ENCODE data around the gene CDH2.

The CDH2 gene

GRCh38 chr18:28080876-28081300 is 96.0 kb downstream of the CDH2 start:
- DNase-seq, result no peak

- no peak for DNase-seq
Observed at GRCh38 chr18:28079883-28080282, 97.0 kb downstream of the CDH2 start.

- DNase-seq, result no peak
Observed at GRCh38 chr18:28078849-28079248, 98.1 kb downstream of the CDH2 start.

- DNase-seq, result no peak
Observed at GRCh38 chr18:28078298-28078697, 98.6 kb downstream of the CDH2 start.

DNA sequence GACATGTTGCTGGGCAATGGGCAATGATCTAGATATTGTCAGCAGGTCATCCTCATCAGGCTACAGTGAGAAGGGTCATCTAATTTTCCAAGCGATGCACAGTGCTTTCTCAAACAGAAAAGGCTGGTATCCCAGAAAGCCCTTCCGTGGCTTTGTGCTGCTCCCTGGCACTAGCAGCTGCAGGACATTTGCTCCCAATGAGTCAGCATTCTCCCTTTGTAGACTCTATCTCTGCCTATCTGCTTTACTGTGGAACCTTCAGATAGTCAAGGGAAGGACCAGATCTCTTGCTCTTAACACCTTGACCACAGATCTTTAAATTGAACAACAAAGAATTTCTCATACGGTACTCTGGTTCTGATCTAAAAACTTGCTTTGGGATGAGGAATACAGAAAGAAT is 101.4 kb downstream of the CDH2 start:
- DNase-seq, result no peak

GRCh38 chr18:28074076-28074475 is 102.9 kb downstream of the CDH2 start:
- DNase-seq, result no peak

GRCh38 chr18:28073658-28074057 is 103.3 kb downstream of the CDH2 start:
- DNase-seq, result no peak

DNA sequence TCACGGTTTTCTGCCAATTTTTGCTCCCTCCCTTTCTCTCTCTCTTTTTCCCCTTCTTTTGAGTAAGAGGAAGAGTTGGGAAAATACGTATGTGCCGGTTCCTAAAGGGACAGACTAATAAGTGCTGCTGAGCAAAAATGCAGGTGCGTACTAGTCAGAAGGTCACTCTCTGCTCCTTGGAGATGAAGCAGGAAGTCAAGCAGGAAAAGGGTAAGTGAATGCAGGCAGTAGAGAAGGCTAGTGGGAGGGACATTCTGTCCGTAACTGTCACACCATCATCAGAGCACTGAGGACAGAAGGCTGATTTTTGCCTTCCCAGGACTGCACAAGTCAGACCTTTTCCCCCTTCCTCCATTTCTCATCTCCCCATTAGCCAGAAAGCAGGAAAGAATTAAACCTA is 105.7 kb downstream of the CDH2 start:
- DNase-seq, result no peak

GRCh38 chr18:28068207-28068606 is 108.7 kb downstream of the CDH2 start:
- DNase-seq, result no peak

DNA sequence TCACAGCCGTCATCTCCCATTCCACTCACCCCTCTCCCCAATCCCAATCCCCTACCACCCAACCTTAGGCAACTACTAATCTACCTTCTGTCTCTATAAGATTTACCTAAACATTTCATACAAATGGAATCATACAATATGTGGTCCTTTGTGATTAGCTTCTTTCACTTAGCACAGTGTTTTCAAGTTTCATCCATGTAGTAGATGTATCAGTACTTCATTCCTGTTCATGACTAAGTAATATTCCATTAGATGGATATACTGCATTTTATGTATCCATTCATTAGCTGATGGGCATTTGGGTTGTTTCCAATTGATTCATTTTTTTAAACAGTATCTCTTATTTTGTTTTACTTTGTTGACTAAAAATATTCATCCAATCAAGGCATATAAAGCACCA is 109.6 kb downstream of the CDH2 start:
- no peak for DNase-seq

DNA sequence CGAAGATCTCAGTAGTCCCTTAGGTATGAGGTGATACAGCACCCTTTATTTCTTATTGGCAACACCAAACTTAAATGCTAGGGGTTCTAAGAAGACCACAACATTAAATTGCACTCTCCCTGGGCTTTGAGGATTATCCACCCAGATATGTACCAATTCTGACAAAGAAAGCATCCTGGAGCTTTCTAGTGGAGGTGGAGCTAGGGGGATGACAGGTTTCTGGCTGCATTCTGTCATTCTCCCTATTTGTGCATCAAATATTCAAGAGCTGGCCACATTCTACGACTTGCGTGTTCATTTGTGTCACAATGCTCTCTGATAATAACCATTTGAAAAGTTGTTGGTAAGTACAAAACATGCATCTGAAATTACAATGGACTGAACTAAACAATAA is 111.1 kb downstream of the CDH2 start:
- DNase-seq, result no peak

GRCh38 chr18:28065031-28065792 is 111.7 kb downstream of the CDH2 start:
- DNase-seq, result no peak

GRCh38 chr18:28063926-28064325 is 113.0 kb downstream of the CDH2 start:
- DNase-seq, result no peak

- DNase-seq, result no peak
Observed at GRCh38 chr18:28063271-28063761, 113.6 kb downstream of the CDH2 start.

DNA sequence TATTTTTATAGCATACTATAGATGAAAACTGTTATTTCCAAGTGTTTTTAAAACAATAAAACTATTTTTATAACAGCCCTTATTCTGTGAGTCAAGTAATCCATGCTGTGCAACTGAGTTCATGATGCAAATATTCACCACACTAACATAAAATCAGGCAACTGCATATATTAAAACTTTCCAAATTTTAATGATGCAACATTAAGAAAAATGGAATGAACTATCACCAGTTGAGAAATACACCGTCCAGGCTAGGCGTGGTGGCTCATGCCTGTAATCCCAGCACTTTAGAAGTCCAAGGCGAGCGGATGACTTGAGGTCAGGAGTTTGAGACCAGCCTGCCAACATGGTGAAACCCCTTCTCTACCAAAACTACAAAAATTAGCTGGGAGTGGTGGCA is 114.5 kb downstream of the CDH2 start:
- no peak for DNase-seq

DNA sequence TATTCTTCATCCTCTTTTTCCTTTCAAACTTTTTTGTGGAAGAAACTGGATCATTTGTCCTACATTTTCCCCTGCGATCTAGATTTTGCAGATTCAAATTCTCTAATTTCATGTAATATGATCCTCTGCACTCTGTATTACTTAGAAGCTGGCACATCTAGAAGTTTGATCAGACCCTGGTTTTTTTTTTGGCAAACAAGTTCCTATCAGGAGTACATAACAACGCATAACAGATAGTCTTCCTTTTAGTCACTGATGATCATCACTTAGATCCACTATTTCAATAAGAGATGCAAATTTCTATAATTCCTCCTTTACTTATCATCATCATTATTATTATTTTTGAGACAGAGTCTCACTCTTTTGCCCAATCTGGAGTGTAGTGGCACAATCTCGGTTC is 117.1 kb downstream of the CDH2 start:
- no peak for DNase-seq

GRCh38 chr18:28050545-28050944 is 126.4 kb downstream of the CDH2 start:
- DNase-seq, result no peak

DNA sequence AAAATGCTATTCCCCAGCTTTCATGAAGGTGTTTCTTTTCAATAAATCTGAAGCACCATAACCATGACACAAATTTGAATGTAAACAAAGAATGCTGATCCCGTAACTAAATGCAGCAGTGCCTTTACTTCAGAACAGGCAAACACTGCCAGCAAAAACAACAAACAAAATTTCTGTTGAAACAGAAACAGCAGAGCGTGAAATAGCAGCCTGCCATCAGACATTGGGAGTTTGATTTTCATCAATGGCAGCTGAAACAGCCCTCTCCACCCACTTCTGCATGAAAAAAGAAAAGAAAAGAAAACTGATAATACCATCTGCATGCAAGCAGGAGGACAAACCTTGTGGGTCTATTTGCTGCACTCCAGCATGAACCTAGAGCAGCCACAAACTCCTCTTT is 128.3 kb downstream of the CDH2 start:
- no peak for DNase-seq

DNA sequence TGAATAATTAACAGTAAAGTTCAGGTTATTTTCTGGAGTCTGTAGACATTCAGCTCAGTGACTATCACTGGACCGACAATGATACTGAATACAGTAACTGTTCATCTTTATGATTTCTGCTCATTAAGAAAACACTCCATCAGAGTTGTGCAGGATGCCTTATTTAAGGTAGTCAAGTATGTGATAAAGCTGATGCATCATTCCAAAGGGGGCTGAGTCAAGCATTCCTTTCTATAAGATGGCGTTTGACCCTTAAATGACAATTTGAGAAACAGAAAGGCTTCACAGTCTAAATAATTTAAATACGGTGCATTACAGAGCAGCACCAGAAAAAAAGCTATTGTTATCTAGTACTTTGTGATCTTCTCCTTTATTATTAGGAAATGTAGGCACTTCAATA is 131.1 kb downstream of the CDH2 start:
- no peak for DNase-seq

DNA sequence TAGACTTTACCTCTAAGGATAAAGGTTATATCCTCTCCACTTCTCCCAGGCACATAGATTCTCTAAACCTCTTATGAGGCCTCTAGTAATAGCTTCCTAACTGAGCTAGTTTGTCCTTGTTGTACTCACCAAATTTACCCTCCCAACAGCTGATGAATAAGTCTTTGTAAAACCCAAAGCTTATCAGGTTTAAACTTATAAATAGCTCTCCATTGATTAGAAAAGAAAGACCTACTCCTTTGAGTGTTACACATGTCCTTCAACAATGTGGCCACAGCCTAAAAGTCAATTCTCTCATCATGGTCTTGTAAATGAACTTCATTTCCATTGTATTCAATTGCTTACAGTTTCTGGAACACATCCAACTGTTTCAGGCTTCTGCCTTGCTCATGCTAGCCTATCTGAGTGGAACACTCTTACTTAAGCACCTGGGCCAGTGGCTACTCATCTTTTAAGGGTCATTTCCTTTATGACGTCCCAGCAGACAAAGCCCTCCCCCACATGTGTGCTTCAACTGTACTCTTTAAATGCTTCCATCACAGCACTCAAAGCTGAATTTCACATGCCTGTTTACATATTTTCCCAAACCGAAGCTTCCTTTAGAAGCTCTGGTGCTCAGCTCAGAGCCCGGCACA is 131.6 kb downstream of the CDH2 start:
- DNase-seq, result no peak

- no peak for DNase-seq
Observed at GRCh38 chr18:28044036-28044435, 132.9 kb downstream of the CDH2 start.

DNA sequence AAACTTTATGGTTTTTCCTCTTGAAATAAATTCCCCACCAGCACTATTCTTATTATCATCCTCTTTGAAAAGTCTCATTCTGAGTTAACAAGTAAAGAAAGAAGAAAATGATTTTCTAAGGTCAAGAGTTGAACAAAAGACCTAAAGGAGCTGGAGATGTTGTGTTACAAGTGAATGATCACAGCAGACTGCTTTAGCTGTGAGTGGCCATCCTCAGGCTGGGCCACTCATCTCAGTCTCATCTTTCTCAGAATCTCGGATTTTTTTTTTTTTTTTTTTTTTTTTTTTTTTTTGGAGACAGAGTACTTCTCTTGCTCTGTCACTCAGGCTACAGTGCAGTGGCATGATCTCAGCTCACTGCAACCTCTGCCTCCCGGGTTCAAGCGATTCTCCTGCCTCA is 133.3 kb downstream of the CDH2 start:
- DNase-seq, result no peak

DNA sequence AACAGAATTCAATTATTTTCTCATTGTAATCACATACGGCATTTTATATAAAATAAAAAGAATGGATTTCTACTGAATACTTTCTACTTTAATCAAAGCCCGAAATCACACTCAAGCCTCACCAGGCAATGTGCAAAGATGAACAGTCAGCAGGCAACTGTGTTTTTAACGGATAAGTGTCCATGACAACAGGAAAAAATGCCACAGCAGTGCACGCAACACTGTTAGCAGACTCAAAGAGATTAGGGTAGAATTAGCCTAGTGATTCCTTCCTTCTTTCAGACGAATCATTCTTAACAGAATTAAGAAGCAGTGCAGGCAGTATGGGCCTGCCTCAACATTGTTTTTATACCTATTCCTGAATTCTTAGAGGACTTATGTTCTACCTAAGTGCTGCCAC is 135.6 kb downstream of the CDH2 start:
- DNase-seq, result no peak

GRCh38 chr18:28040716-28041115 is 136.2 kb downstream of the CDH2 start:
- DNase-seq, result no peak

DNA sequence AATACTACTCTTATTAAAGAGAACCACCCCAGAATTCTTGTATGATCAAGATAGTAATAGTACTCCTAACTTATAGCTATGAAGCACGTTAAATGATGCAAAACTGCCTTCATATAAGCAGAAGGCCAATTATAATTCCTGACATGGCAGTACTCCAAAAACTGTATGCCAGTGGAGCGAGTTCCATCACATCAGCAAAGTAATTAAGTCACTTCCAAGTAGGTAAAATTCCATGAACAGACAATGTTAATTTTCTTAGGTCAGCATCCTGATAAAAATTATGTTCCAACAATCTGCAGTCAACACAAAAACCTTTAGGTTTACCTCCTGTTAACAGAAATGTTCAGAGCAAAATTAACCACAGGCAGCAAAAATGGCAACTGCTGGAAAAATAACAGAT is 136.7 kb downstream of the CDH2 start:
- no peak for DNase-seq

All from CD4-positive, alpha-beta T cell treated with Interferon gamma for 1 hour (primary cell).